ENCODE results near the gene USP26. TPM values are rescaled to one million over a fixed set of nuclear protein-coding genes. Genes with fewer than 3 reads are reported as not detected.
"Not testable (repeated sequence)": the region's sequence is repeated elsewhere in the genome, so short reads cannot be mapped to it uniquely, and the experiment has no call there.

USP26 gene
- total RNA-seq, 2 donors from 2014 or later, result not detected

- H3K36me3 Mint-ChIP-seq (ENCODE audit: low read depth), result no peaks in the 10 kb centered on the region
- DNase-seq (no peak), ATAC-seq (no peak)
- H3K27me3 Mint-ChIP-seq, result peaks cover 9% of the 10 kb centered on the region
- H3K4me1 Mint-ChIP-seq, result no peaks in the 10 kb centered on the region
- no peak overlapping the region for H3K27ac Mint-ChIP-seq
- H3K9me3 ChIP-seq (ENCODE audit: control insufficient read depth, low read length, poor library complexity, severe bottlenecking), result no peaks in the 10 kb centered on the region
- H3K4me3 Mint-ChIP-seq, result no peak overlapping the region
Measured at GRCh38 chrX:133056341-133056740, 40.6 kb downstream of the USP26 start.

- DNase-seq, result no peak
- H3K4me3 Mint-ChIP-seq, result no peak overlapping the region
- no peaks in the 10 kb centered on the region for H3K36me3 Mint-ChIP-seq (ENCODE audit: low read depth)
- H3K9me3 ChIP-seq (ENCODE audit: control insufficient read depth, low read length, poor library complexity, severe bottlenecking), result no peaks in the 10 kb centered on the region
- peaks cover 9% of the 10 kb centered on the region for H3K27me3 Mint-ChIP-seq
- ATAC-seq, result no peak
- no peaks in the 10 kb centered on the region for H3K4me1 Mint-ChIP-seq
- H3K27ac Mint-ChIP-seq, result no peak overlapping the region
Measured at GRCh38 chrX:133054761-133055405, 42.0 kb downstream of the USP26 start.

GRCh38 chrX:133053861-133054598 is 42.9 kb downstream of the USP26 start:
- H3K9me3 ChIP-seq (ENCODE audit: control insufficient read depth, low read length, poor library complexity, severe bottlenecking), result no peaks in the 10 kb centered on the region
- H3K27me3 Mint-ChIP-seq, result peaks cover 1% of the 10 kb centered on the region
- H3K36me3 Mint-ChIP-seq (ENCODE audit: low read depth), result no peaks in the 10 kb centered on the region
- no peak for ATAC-seq
- H3K4me3 Mint-ChIP-seq, result no peak overlapping the region
- no peak overlapping the region for H3K27ac Mint-ChIP-seq
- H3K4me1 Mint-ChIP-seq, result no peaks in the 10 kb centered on the region
- no peak for DNase-seq

GRCh38 chrX:133048751-133049150 is 48.2 kb downstream of the USP26 start:
- DNase-seq (no peak), ATAC-seq (no peak)
- Mint-ChIP-seq H3K4me1 (no peaks in the 10 kb centered on the region), H3K27me3 (no peaks in the 10 kb centered on the region), H3K36me3 (ENCODE audit: low read depth) (no peaks in the 10 kb centered on the region), H3K27ac (no peak overlapping the region), H3K4me3 (no peak overlapping the region)
- H3K9me3 ChIP-seq (ENCODE audit: control insufficient read depth, low read length, poor library complexity, severe bottlenecking), result no peaks in the 10 kb centered on the region

- no peaks in the 10 kb centered on the region for H3K36me3 Mint-ChIP-seq (ENCODE audit: low read depth)
- H3K9me3 ChIP-seq (ENCODE audit: control insufficient read depth, low read length, poor library complexity, severe bottlenecking), result no peaks in the 10 kb centered on the region
- ATAC-seq (no peak), DNase-seq (no peak)
- no peak overlapping the region for H3K4me3 Mint-ChIP-seq
- H3K27ac Mint-ChIP-seq, result no peak overlapping the region
- no peaks in the 10 kb centered on the region for H3K27me3 Mint-ChIP-seq
- H3K4me1 Mint-ChIP-seq, result no peaks in the 10 kb centered on the region
Measured at GRCh38 chrX:133046601-133047000, 50.3 kb downstream of the USP26 start.

- no peaks in the 10 kb centered on the region for H3K27me3 Mint-ChIP-seq
- H3K36me3 Mint-ChIP-seq (ENCODE audit: low read depth), result no peaks in the 10 kb centered on the region
- ATAC-seq (no peak), DNase-seq (no peak)
- no peak overlapping the region for H3K4me3 Mint-ChIP-seq
- H3K9me3 ChIP-seq (ENCODE audit: control insufficient read depth, low read length, poor library complexity, severe bottlenecking), result no peaks in the 10 kb centered on the region
- H3K4me1 Mint-ChIP-seq, result no peaks in the 10 kb centered on the region
- H3K27ac Mint-ChIP-seq, result no peak overlapping the region
Measured at GRCh38 chrX:133045986-133046385, 50.9 kb downstream of the USP26 start.

- DNase-seq; ATAC-seq; H3K36me3 Mint-ChIP-seq (ENCODE audit: low read depth); H3K27ac Mint-ChIP-seq; H3K4me3 Mint-ChIP-seq; H3K4me1 Mint-ChIP-seq; H3K27me3 Mint-ChIP-seq; H3K9me3 ChIP-seq (ENCODE audit: control insufficient read depth, low read length, poor library complexity, severe bottlenecking): not testable (repeated sequence)
Measured at GRCh38 chrX:133044145-133044786, 52.6 kb downstream of the USP26 start.

GRCh38 chrX:133042260-133042659 is 54.6 kb downstream of the USP26 start:
- no peaks in the 10 kb centered on the region for H3K36me3 Mint-ChIP-seq (ENCODE audit: low read depth)
- ATAC-seq, result no peak
- no peak overlapping the region for H3K27ac Mint-ChIP-seq

GRCh38 chrX:133033010-133033409 is 63.9 kb downstream of the USP26 start:
- Mint-ChIP-seq H3K27me3 (peaks cover 5% of the 10 kb centered on the region), H3K4me1 (no peaks in the 10 kb centered on the region), H3K27ac (no peak overlapping the region), H3K4me3 (no peak overlapping the region), H3K36me3 (ENCODE audit: low read depth) (no peaks in the 10 kb centered on the region)
- ATAC-seq, result no peak
- DNase-seq, result no peak
- H3K9me3 ChIP-seq (ENCODE audit: control insufficient read depth, low read length, poor library complexity, severe bottlenecking), result no peaks in the 10 kb centered on the region

More at GRCh38 chrX:133042260-133042659, 54.6 kb downstream of the USP26 start:
- Mint-ChIP-seq H3K27me3 (no peaks in the 10 kb centered on the region), H3K4me1 (no peaks in the 10 kb centered on the region), H3K4me3 (no peak overlapping the region)
- DNase-seq, result no peak
- H3K9me3 ChIP-seq (ENCODE audit: control insufficient read depth, low read length, poor library complexity, severe bottlenecking), result no peaks in the 10 kb centered on the region

GRCh38 chrX:133018229-133018628 is 78.7 kb downstream of the USP26 start:
- Mint-ChIP-seq H3K4me1 (no peaks in the 10 kb centered on the region), H3K27me3 (no peaks in the 10 kb centered on the region), H3K4me3 (no peak overlapping the region), H3K27ac (no peak overlapping the region), H3K36me3 (ENCODE audit: low read depth) (no peaks in the 10 kb centered on the region)
- ATAC-seq (no peak), DNase-seq (no peak)
- no peaks in the 10 kb centered on the region for H3K9me3 ChIP-seq (ENCODE audit: control insufficient read depth, low read length, poor library complexity, severe bottlenecking)

GRCh38 chrX:133007458-133007857 is 89.5 kb downstream of the USP26 start:
- H3K27ac Mint-ChIP-seq, result no peak overlapping the region
- H3K9me3 ChIP-seq (ENCODE audit: control insufficient read depth, low read length, poor library complexity, severe bottlenecking), result no peaks in the 10 kb centered on the region
- H3K36me3 Mint-ChIP-seq (ENCODE audit: low read depth), result peaks cover 2% of the 10 kb centered on the region
- H3K4me3 Mint-ChIP-seq, result no peak overlapping the region
- no peaks in the 10 kb centered on the region for H3K4me1 Mint-ChIP-seq
- ATAC-seq (no peak), DNase-seq (no peak)
- no peaks in the 10 kb centered on the region for H3K27me3 Mint-ChIP-seq

- H3K36me3 Mint-ChIP-seq (ENCODE audit: low read depth), result peaks cover 2% of the 10 kb centered on the region
- ATAC-seq (no peak), DNase-seq (no peak)
- H3K9me3 ChIP-seq (ENCODE audit: control insufficient read depth, low read length, poor library complexity, severe bottlenecking), result no peaks in the 10 kb centered on the region
- no peaks in the 10 kb centered on the region for H3K4me1 Mint-ChIP-seq
- no peak overlapping the region for H3K4me3 Mint-ChIP-seq
- no peaks in the 10 kb centered on the region for H3K27me3 Mint-ChIP-seq
- H3K27ac Mint-ChIP-seq, result no peak overlapping the region
Measured at GRCh38 chrX:133005616-133006015, 91.3 kb downstream of the USP26 start.

GRCh38 chrX:133005042-133005441 is 91.9 kb downstream of the USP26 start:
- no peak for ATAC-seq
- H3K9me3 ChIP-seq (ENCODE audit: control insufficient read depth, low read length, poor library complexity, severe bottlenecking), result no peaks in the 10 kb centered on the region
- no peak overlapping the region for H3K27ac Mint-ChIP-seq
- no peak overlapping the region for H3K4me3 Mint-ChIP-seq
- H3K4me1 Mint-ChIP-seq, result no peaks in the 10 kb centered on the region
- peaks cover 2% of the 10 kb centered on the region for H3K36me3 Mint-ChIP-seq (ENCODE audit: low read depth)
- no peaks in the 10 kb centered on the region for H3K27me3 Mint-ChIP-seq
- no peak for DNase-seq

All from T-helper 17 cell (primary cell).